AG04450 (cell line): ENCODE measurements around the gene NAGA. TPM values are rescaled to one million over a fixed set of nuclear protein-coding genes. Genes with fewer than 3 reads are reported as not detected.

Source experiments
- CTCF ChIA-PET: fragments of 300-600, 350-600 bp; formaldehyde crosslinking; extraction: SDS; loops from one replicate; lab custom pipeline; 2022; ENCODE audit warnings: antibody characterized with exemption, inconsistent platforms; lab: Charles Lee
- POLR2A ChIA-PET: fragments of 350-600 bp; formaldehyde crosslinking; extraction: SDS; loops from one replicate; lab custom pipeline; 2021; ENCODE audit warnings: antibody characterized with exemption, inconsistent platforms; lab: Yijun Ruan, JAX
- DNase-seq: peaks from one replicate; pipeline ENCODE4 v3.0.0-alpha.2; 2011; ENCODE audit warnings: low read depth, low spot score
- H3K27ac ChIP-seq: one replicate; pipeline ENCODE4 v1.5.1; 2012; ENCODE audit warnings: low read depth, low read length, control low read depth
- H3K27me3 ChIP-seq: one replicate; pipeline ENCODE4 v1.6.0; 2012; ENCODE audit warnings: low read length; ENCODE audit not compliant: control insufficient read depth, insufficient read depth
- H3K4me3 ChIP-seq: 2 replicates; pipeline ENCODE4 v1.5.1; 2011; ENCODE audit warnings: mild to moderate bottlenecking, low read depth, low read length, control low read depth
- H3K9me3 ChIP-seq: 2 replicates; pipeline ENCODE4 v1.5.1; 2012; ENCODE audit warnings: low read length; ENCODE audit not compliant: control insufficient read depth, insufficient read depth
- polyA plus RNA-seq: library from polyadenylated mRNA; depleted of rRNA; stranded (reverse); fragments of >200 nt; gene quantifications from 2 replicates; pipeline ENCODE4 v1.2.3, GENCODE V29; 2011
- TF ChIP-seq, protein P1 (sequence below): IDR thresholded peaks from 2 replicates; pipeline ENCODE4 v1.5.1; 2011; ENCODE audit warnings: low read depth, low read length, control low read depth, inconsistent platforms

NAGA gene
- polyA plus RNA-seq, 1 experiment: 35.2 TPM

DNA sequence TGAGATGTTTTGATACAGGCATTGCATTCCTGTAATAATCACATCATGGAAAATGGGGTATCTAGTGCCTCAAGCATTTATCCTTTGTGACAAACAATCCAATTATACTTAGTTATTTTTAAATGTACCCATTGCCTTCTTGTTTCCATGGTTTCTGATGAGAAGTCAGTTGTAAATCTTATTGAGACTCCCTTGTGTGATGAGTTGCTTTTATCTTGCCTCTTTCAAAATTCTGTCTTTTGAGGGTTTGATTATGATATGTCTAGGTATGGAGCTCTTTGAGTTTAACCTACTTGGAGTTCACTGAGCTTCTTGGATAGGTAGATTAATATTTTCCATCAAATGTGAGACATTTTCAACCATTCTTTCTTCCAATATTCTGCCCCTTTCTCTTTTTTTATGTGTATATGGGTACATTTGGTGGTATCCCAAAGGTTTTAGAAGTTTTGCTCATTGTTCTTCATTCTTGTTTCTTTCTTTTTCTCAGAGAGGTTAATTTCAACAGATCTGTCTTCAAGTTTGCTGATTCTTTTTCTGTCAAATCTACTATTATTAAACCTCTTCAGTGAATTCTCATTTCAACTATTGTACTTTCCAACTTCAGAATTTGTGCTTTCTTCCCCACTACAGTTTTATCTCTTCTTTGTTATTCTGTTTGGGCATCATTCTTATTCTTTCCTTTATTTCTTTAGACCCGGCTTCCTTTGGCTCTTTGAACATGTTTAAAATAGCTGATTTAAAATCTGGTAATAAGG, 13.7 kb downstream of the NAGA start:
- no peak overlapping the region for H3K27ac ChIP-seq
- POLR2A ChIA-PET: no interaction called here
- CTCF ChIA-PET: no interaction called here
- no peaks in the 10 kb centered on the region for H3K27me3 ChIP-seq
- H3K9me3 ChIP-seq: no peaks in the 10 kb centered on the region
- TF ChIP-seq, protein P1, sequence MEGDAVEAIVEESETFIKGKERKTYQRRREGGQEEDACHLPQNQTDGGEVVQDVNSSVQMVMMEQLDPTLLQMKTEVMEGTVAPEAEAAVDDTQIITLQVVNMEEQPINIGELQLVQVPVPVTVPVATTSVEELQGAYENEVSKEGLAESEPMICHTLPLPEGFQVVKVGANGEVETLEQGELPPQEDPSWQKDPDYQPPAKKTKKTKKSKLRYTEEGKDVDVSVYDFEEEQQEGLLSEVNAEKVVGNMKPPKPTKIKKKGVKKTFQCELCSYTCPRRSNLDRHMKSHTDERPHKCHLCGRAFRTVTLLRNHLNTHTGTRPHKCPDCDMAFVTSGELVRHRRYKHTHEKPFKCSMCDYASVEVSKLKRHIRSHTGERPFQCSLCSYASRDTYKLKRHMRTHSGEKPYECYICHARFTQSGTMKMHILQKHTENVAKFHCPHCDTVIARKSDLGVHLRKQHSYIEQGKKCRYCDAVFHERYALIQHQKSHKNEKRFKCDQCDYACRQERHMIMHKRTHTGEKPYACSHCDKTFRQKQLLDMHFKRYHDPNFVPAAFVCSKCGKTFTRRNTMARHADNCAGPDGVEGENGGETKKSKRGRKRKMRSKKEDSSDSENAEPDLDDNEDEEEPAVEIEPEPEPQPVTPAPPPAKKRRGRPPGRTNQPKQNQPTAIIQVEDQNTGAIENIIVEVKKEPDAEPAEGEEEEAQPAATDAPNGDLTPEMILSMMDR: no peak
- H3K4me3 ChIP-seq: no peak overlapping the region
- DNase-seq: no peak

DNA sequence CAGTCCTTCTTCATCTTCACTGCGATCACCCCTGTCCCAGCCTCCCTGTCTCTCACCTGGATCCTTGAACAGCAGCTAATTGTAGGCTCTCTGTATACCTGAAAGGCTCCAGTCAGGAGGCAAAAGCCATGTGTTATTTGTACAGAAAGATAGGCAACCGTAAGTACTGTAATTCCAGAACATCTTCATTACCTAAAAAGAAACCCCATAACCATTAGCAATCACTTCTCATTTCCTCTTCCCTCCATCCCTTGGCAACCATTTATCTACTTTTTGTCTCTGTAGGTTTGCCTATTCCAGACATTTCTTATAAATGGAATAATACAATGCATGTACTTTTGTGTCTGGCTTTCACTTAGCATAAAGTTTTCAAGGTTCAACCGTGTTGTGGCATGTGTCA, 17.8 kb downstream of the NAGA start:
- ChIA-PET POLR2A (no interaction called here), CTCF (no interaction called here)
- DNase-seq: no peak
- H3K4me3 ChIP-seq: no peak overlapping the region
- H3K9me3 ChIP-seq: no peaks in the 10 kb centered on the region
- H3K27me3 ChIP-seq: no peaks in the 10 kb centered on the region
- TF ChIP-seq, protein P1: no peak
- no peak overlapping the region for H3K27ac ChIP-seq

DNA sequence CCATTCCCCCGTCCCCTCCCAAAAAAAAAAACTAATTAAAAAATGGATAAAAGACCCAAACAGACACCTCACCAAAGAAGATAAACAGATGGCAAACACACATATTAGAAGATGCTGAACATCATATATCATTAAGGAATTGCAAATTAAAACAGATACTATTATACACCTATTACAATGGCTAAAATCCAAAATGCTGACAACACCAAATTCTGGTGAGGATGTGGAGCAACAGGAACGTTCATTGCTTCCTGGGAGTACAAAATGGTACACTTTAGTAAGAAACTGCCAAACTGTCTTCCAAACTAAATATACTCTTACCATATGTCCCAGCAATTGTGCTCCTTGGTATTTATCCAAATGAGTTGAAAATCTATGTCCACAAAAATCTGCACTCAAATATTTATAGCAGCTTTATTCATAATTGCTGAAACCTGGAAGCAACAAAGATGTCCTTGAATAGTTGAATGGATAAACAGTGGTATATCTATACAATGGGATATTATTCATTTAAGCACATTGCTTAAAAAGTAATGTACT, 19.9 kb downstream of the NAGA start:
- TF ChIP-seq, protein P1: no peak
- Histone ChIP-seq H3K27me3 (no peaks in the 10 kb centered on the region), H3K27ac (no peak overlapping the region), H3K4me3 (no peak overlapping the region), H3K9me3 (no peaks in the 10 kb centered on the region)
- no peak for DNase-seq
- ChIA-PET CTCF (no interaction called here), POLR2A (interaction anchor here (0.6 kb wide), 1 partner anchor 495 kb away, joined by 10 read pairs; no protein-coding TSS in a partner anchor)

DNA sequence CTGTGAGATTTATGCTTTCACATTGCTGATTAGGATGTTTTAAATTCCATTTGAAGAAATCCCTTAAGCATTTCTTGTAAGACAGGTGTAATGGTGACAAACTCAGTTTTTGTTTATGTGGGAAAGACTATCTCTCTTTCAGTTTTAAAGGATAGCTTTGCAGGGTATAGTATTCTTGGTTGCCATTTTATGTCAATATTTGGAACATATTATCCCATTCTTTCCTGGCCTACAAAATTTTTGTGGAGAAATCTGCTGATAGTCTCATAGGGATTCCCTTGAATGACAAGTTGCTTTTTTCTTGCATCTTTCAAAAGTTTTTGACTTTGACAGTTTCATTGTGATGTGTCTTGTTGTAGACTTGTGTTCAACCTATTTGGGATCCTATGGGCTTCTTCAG, 28.8 kb downstream of the NAGA start:
- TF ChIP-seq, protein P1: no peak
- no peak for DNase-seq
- Histone ChIP-seq H3K27ac (no peak overlapping the region), H3K9me3 (peaks cover 10% of the 10 kb centered on the region), H3K4me3 (no peak overlapping the region), H3K27me3 (peaks cover 3% of the 10 kb centered on the region)
- ChIA-PET POLR2A (no interaction called here), CTCF (no interaction called here)

DNA sequence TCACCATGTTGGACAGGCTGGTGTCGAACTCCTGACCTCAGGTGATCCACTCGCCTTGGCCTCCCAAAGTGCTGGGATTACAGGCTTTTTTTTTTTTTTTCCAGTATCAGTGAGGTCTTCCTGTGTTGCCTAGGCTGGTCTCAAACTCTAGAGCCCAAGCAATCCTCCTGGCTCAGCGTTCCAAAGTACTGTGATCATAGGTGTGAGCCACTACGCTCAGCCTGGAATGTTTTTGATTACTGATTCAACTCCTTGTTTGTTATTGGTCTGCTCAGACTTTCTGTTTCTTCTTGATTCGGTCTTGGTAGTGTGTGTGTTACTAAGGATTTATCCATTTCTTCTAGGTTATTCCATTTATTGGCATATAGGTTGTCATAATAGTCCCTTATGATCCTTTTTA, 31.3 kb downstream of the NAGA start:
- no peak overlapping the region for H3K4me3 ChIP-seq
- no peak overlapping the region for H3K27ac ChIP-seq
- ChIA-PET CTCF (no interaction called here), POLR2A (no interaction called here)
- TF ChIP-seq, protein P1: no peak
- peaks cover 14% of the 10 kb centered on the region for H3K9me3 ChIP-seq
- DNase-seq: no peak
- peaks cover 6% of the 10 kb centered on the region for H3K27me3 ChIP-seq
